AG04450 (cell line): ENCODE results near the gene BRIP1. TPM values are rescaled to one million over a fixed set of nuclear protein-coding genes. Genes with fewer than 3 reads are reported as not detected.

ENCODE experiments used
- CTCF ChIA-PET: fragments of 300-600, 350-600 bp; formaldehyde crosslinking; extraction: SDS; loops from one replicate; lab custom pipeline; 2022; ENCODE audit warnings: antibody characterized with exemption, inconsistent platforms; lab: Charles Lee
- POLR2A ChIA-PET: fragments of 350-600 bp; formaldehyde crosslinking; extraction: SDS; loops from one replicate; lab custom pipeline; 2021; ENCODE audit warnings: antibody characterized with exemption, inconsistent platforms; lab: Yijun Ruan, JAX
- DNase-seq: peaks from one replicate; pipeline ENCODE4 v3.0.0-alpha.2; 2011; ENCODE audit warnings: low read depth, low spot score
- H3K27ac ChIP-seq: one replicate; pipeline ENCODE4 v1.5.1; 2012; ENCODE audit warnings: low read depth, low read length, control low read depth
- H3K27me3 ChIP-seq: one replicate; pipeline ENCODE4 v1.6.0; 2012; ENCODE audit warnings: low read length; ENCODE audit not compliant: control insufficient read depth, insufficient read depth
- H3K4me3 ChIP-seq: 2 replicates; pipeline ENCODE4 v1.5.1; 2011; ENCODE audit warnings: mild to moderate bottlenecking, low read depth, low read length, control low read depth
- H3K9me3 ChIP-seq: 2 replicates; pipeline ENCODE4 v1.5.1; 2012; ENCODE audit warnings: low read length; ENCODE audit not compliant: control insufficient read depth, insufficient read depth
- CTCF ChIP-seq: IDR thresholded peaks from 2 replicates; pipeline ENCODE4 v1.5.1; 2011; ENCODE audit warnings: low read depth, low read length, control low read depth, inconsistent platforms
- polyA minus RNA-seq: library from RNA; depleted of rRNA, polyadenylated mRNA; stranded (reverse); fragments of >200 nt; gene quantifications from 2 replicates; pipeline ENCODE4 v1.2.3, GENCODE V29; 2011; rRNA and poly(A)+ RNA removed
- polyA plus RNA-seq: library from polyadenylated mRNA; depleted of rRNA; stranded (reverse); fragments of >200 nt; gene quantifications from 2 replicates; pipeline ENCODE4 v1.2.3, GENCODE V29; 2011; rRNA removed

Gene BRIP1
- polyA plus RNA-seq (3.4 and 5.0 TPM in 2 replicates), polyA minus RNA-seq (6.4 and 9.6 TPM in 2 replicates)

GRCh38 chr17:61862975-61863800, at the start of gene BRIP1:
Gene BRIP1, minus strand, starts transcription at chr17:61863528. Its CDS starts 1,989 bp downstream, at chr17:61861539.
- Histone ChIP-seq H3K27ac (peak within 1 kb of the TSS; percentile 86), H3K4me3 (peak within 1 kb of the TSS; percentile 87), H3K9me3 (no peaks in the 10 kb centered on the region), H3K27me3 (no peaks in the 10 kb centered on the region)
- CTCF ChIA-PET, result interaction anchor here (1.2 kb wide), 1 partner anchor 228 kb away, joined by 6 read pairs; no protein-coding TSS in a partner anchor
- POLR2A ChIA-PET, result interaction anchor here (0.6 to 1.7 kb wide), 9 partner anchors 9 to 1048 kb away, joined by 3 to 6 read pairs (median 4); no protein-coding TSS in a partner anchor
- peak; percentile 78 for DNase-seq
- no peak for TF ChIP-seq CTCF

GRCh38 chr17:61908292-61909037, 45.1 kb upstream of the BRIP1 start:
- POLR2A ChIA-PET, result no interaction called here
- H3K9me3 ChIP-seq, result no peaks in the 10 kb centered on the region

GRCh38 chr17:61907361-61907760, 44.0 kb upstream of the BRIP1 start:
- no peak for DNase-seq
- ChIA-PET POLR2A (no interaction called here), CTCF (interaction anchor here (0.6 kb wide), 1 partner anchor 1871 kb away, joined by 4 read pairs; no protein-coding TSS in a partner anchor)
- Histone ChIP-seq H3K9me3 (no peaks in the 10 kb centered on the region), H3K27me3 (no peaks in the 10 kb centered on the region), H3K4me3 (no peak overlapping the region), H3K27ac (no peak overlapping the region)
- TF ChIP-seq CTCF, result no peak

More at GRCh38 chr17:61908292-61909037, 45.1 kb upstream of the BRIP1 start:
- H3K4me3 ChIP-seq, result no peak overlapping the region
- CTCF ChIA-PET, result no interaction called here
- TF ChIP-seq CTCF, result no peak
- no peaks in the 10 kb centered on the region for H3K27me3 ChIP-seq
- no peak for DNase-seq
- no peak overlapping the region for H3K27ac ChIP-seq

- Histone ChIP-seq H3K4me3 (no peak overlapping the region), H3K27ac (no peak overlapping the region), H3K9me3 (no peaks in the 10 kb centered on the region), H3K27me3 (no peaks in the 10 kb centered on the region)
- POLR2A ChIA-PET, result no interaction called here
- CTCF ChIA-PET, result no interaction called here
- DNase-seq, result no peak
- no peak for TF ChIP-seq CTCF
Observed at GRCh38 chr17:61904094-61904710, 40.9 kb upstream of the BRIP1 start.
